GM21529 (cell line): ENCODE measurements around the gene PPM1H.

Experiments
- ATAC-seq: cut with Tn5 transposase; IDR thresholded peaks from one replicate; pipeline ENCODE4 v1.9.1; 2021; ENCODE audit not compliant: unreplicated experiment

Gene PPM1H

GRCh38 chr12:62878211-62878610, 56.7 kb downstream of the PPM1H start:
- ATAC-seq = no peak

DNA sequence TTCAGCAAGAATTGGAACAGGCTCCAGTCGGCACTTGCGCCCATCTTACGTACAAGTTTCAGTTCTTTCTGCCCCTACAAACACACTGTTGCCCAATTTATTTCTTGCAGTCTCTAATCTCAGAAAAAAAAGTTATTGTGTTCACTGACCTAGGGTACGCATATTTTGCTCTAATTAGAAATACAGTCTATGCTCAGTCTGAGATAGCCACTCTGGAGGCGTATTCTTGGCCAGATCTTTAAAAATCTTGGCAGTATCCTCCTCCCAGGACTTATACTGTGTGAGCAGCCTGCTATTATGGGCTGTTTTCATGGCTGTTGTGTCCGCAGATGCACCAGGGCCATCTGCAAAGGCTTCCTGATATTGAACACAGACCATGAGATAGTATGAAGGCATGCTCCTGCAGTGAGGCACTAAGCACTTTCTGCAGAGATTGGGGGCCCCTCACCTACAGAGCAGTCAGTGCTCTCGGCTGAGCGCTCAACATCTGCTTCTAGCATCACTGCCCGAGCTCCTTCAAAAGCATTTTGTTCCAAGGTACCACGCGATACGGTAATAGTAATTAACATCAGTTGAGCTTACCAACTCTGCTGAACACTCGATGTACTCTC, 57.9 kb downstream of the PPM1H start:
- no peak for ATAC-seq

- ATAC-seq = no peak
Observed at GRCh38 chr12:62873826-62874448, 61.0 kb downstream of the PPM1H start.

DNA sequence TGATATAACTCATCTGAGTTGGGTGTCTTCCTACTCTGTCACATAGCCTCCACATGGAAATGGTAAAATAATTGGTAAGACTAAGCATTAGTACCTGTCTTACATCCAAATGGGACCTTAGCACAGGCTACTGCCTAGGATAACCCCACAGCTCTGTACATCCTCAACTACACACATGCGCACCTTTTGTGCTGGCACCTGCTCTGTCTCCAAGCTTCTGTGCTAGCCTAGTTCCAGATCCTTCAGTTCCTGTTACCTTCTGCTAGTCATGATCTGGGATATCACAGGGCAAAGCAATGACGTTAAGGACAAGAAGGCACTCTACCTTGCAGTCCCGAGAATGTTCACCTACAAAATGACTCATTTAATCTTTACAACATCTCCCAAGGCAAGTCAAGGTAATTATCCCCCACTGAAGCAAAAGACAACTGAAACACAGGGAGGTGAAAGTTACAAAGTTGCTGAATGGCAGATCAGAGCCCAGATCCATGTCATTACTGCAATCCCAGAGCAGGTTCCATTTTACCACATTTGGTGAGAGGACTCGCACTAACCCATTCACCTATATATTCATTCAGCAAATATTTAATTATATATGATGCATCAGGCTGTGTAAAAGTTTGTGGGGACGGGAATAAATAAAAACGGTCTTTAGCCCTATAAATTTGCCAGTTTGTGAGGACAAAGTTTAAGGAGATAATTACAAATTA, 61.7 kb downstream of the PPM1H start:
- ATAC-seq = no peak

- ATAC-seq = no peak
Observed at GRCh38 chr12:62868820-62869219, 66.1 kb downstream of the PPM1H start.

GRCh38 chr12:62866451-62867082, 68.4 kb downstream of the PPM1H start:
- no peak for ATAC-seq

GRCh38 chr12:62865937-62866336, 69.0 kb downstream of the PPM1H start:
- no peak for ATAC-seq

- no peak for ATAC-seq
Observed at GRCh38 chr12:62865065-62865464, 69.9 kb downstream of the PPM1H start.

GRCh38 chr12:62862259-62862881, 72.6 kb downstream of the PPM1H start:
- ATAC-seq = no peak

DNA sequence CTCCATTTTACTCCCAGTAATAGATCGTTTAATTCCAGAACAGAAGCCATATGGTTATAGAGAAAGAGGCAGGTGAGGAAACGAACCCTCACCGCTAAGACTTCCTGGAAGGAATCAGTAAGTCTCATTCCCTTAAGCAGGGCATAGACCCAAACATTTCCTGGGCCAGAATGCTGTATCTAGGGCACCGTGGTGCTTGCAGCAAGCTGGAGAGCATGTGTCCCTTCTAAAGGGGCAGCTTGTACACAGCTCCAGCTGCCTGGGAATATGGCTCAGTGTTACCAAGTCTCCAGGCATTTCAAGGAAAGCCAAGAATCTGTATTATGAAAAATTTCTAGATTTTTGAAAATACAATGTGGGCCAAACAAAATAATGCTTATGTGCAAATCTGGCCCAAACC, 73.4 kb downstream of the PPM1H start:
- ATAC-seq = no peak

GRCh38 chr12:62860501-62861411, 74.2 kb downstream of the PPM1H start:
- no peak for ATAC-seq

DNA sequence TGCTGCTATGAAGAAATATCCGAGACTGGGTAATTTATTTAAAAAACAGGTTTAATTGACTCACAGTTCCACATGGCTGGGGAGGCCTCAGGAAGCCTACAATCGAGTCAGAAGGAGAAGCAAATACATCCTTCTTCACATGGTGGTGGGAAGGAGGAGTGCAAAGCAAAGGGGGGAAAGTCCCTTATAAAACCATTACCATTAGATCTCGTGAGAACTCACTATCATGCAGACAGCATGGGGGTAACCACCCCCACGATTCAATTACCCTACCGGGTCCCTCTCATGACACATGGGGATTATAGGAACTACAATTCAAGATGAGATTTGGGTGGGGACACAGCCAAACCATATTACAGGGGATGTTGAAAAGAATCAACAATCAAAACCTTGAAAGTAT, 74.9 kb downstream of the PPM1H start:
- ATAC-seq = no peak

DNA sequence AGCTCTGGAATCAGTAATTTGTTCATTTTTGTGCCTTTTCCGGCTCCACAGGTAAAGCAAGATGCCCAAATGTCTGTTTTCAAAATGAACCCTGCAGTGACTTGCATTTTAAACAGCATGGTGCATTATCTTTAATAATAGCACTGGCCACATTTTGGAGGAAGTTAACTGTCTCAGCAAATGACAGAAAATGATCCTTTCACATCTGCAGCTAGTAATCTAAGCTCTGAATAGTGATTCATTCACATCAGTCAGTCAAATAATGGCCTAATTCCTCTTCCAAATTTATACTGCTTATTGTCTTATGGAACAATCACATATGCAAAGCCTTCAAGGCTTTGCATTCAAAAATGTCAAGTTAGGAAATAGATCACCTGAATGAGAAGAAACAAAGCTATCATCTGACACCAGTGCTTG, 75.6 kb downstream of the PPM1H start:
- ATAC-seq = no peak

DNA sequence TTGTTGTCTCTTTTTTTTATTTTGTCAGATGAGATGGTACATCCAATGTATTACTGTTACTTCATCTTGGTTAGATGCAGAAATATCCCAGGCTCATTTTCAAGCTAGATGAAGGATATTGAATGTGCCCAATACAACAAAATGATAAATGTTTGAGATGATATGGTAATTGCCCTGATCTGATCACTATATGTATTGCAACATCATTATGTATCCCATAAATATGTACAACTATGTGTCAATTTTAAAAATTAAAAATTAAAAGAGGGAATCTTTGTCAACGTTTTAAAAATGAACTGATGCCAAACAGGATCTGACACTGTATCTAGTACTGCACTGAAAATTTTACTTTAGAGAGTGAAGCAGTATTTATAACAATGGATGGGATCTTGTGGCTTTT, 78.5 kb downstream of the PPM1H start:
- no peak for ATAC-seq

- ATAC-seq = no peak
Observed at GRCh38 chr12:62854024-62854423, 80.9 kb downstream of the PPM1H start.

GRCh38 chr12:62849398-62849797, 85.6 kb downstream of the PPM1H start:
- ATAC-seq = no peak

- no peak for ATAC-seq
Observed at GRCh38 chr12:62848418-62848817, 86.5 kb downstream of the PPM1H start.

GRCh38 chr12:62847709-62848108, 87.2 kb downstream of the PPM1H start:
- no peak for ATAC-seq

DNA sequence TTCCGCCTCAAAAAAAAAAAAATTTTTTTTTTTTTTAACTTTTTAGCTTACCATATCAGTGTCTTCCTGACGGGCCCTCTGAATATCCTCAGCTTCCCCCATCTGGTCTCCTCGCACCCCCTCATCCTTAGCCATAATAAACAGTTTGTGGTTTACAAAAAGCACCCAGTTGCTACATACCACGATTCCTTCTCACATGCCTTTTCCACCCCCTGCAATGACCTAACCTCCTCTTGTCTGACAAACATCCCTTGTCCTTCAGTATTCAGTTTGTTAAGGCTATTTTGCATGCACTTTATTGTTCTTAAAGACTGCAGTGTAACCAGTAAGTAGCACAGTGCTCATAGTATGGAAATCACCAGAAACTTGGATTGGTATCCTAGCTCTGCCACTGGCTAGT, 88.5 kb downstream of the PPM1H start:
- no peak for ATAC-seq

DNA sequence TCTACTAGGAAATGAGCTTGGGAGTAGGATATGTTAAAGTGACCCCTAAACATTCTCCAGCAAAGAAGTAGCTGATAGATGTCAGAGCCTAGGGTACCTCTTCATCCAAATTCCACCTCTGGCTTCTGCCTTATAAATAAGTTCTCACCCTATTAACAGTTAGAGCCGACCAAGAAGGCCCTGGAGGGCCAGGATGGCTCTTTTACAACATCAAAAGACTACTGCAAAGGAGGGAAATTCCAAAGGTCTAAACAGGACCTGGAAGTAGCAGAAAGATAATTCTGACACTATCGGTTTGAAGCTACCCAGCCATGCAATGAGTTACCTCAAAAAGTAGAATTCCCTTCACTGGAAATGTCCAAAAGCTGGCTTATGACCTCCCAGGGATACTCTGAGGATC, 90.0 kb downstream of the PPM1H start:
- no peak for ATAC-seq

- no peak for ATAC-seq
Observed at GRCh38 chr12:62843716-62844115, 91.2 kb downstream of the PPM1H start.
